HuH-7.5 (cell line): Measurements from ENCODE around the gene KRT76.

ENCODE experiments used
- DNase-seq: peaks from one replicate; pipeline ENCODE4 v3.0.0; 2011; ENCODE audit warnings: low spot score

The KRT76 gene

DNA sequence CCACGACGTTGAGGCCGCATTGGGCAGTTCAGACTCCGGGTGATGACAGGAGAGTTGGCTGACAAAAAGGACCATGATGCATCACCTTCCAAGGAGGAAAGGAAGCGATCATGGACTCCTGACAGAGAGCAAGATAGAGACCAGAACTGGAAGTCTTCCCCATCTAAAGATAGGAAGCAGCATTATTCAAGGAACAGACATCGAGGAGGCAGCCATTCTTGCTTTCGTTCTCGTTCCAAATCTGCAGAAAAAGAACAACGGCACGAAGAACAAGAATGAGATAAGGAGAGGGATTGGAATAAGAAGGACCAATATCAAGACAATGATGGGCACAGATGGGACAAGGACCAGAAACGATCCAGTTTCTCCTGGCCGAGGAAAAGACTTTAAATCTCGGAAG, 46.8 kb downstream of the KRT76 start:
- DNase-seq = no peak

DNA sequence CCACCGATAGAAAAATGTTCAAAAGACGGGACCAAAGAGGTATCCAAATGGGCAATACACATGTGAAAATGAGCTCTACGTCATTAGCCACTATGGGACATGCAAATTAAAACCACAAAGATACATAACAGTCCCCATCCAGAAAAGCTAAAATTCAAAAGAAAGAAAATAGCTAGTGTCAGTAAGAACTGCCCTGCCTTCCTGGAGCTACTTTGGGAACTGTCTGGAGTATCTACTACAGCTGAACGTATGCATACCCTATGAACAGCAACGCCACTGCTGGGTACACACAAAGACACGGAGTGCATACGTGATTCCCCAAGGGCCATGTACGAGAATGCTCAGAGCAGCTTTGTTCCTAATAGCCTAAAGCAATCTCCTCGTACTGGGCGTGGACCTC, 48.0 kb downstream of the KRT76 start:
- no peak for DNase-seq

DNA sequence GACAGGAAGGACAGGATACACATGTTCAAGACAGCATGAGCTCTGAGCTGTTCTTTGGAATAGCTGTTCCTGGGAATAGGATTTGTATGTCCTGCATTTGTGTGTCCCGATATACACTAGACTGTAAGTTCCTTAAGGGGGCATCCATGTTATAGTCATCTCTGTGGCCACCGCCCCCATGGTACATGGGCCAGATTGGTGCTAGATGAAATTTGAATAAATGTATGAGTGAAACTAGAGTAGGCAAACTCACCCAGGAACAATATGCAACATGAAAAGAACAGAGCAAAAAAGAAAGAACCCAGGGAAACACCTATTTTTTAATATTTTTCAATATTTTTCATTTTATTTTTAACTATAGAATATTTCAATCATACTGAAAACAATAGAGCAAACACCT, 48.8 kb downstream of the KRT76 start:
- no peak for DNase-seq

DNA sequence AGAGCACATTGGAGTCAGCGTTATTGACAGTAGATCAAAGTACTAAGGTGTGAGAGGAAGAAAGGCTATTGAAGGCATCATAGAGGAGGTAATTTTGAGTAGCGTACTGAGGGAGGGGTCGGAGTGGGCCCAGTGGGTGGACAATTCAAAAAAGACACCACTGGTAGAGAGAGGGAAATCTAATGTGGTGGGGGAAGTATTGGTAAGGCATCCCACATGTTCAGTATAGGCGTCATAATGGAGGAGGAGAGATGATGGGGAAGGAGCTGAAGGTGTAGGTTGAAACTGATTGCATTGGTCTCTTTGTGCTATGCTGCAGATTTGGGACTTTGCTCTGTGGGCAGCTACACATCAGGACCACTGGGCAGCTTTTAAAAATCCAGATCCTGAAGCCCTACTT, 50.1 kb downstream of the KRT76 start:
- no peak for DNase-seq

DNA sequence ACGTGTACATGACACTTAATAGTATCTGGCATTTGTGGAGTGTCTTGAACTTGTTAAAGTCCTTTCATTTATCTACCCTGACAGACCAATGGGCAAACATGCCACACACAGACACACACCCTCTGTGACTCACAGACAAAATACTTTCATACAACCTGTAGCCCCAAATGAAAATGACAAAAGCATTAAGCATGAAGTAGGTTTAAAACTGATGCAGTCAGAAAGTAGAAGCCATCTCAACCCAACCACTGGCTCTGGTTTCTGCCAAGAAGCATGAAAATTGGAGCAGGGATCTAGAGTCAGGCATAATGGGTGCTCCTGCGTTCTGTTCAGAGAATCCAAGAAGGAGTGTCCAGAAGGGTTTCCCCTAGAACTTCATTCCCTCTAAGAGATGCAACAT, 50.7 kb downstream of the KRT76 start:
- DNase-seq = no peak

DNA sequence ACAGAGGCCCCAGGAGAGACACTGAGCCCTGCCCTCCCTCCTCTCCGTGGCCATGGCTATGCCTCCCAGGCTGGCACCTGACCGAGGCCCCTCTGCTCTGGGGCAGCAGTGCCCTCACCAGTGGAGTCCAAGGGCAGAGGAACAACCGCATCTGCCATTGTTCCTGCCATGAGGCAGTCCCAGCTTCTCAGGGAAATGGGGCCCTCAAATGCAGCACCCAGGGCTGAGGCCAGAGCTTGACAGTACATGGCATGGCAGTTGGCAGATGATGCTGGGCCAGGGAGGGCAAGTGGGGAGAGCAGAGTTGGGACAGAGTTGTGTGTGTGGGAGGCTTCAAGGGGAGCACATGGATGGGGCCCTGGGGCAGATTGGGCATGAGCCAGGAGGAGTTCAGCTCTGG, 52.8 kb downstream of the KRT76 start:
- no peak for DNase-seq

DNA sequence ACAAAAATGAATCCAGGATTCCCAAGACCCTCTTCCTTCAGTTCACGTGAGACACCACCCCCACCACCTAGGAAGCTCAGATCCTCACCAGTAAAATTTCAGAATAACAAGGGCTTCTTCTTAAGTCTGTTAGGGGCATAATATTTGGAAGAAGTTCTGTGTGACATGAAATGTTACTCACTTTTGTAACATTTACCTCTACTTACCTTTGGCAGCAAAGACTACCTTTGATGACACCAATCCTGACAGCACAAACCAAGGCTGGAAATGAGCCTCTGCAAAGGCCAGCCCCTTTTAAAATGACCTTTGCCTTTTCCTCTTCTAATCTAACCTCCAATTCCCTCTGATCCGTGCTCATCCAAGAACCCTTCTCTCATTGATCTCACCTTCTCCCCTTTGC, 54.5 kb downstream of the KRT76 start:
- no peak for DNase-seq

DNA sequence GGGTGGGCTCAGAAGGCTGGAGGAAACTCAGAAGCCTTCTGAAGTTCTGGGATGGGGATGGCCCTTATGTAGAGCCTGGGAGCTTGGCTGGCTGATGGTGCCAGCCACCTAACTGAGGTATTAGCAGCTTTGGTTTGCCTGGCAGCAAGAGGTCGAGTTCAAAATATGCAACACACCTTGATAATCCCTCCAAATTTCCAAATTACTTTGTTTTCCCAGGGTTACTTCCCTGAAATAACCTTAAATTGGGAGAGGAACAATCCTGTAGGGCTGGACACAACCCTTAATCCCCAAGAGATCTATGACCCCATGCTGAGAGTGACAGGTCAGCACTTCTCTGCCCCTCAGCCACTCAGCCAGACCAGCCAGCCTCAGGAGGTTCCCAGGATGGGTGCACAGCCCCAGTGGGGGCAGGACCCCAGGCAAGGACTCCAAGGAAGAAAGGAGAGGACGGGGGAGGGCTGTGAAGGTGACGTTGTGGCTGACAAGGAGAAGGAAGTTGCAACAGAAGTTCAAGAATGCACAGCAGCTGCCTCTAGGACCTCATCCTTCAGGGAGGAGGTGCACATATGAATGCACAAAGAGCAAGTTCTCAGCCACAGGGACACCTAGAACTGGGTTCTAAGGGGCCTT, 55.2 kb downstream of the KRT76 start:
- DNase-seq = no peak

DNA sequence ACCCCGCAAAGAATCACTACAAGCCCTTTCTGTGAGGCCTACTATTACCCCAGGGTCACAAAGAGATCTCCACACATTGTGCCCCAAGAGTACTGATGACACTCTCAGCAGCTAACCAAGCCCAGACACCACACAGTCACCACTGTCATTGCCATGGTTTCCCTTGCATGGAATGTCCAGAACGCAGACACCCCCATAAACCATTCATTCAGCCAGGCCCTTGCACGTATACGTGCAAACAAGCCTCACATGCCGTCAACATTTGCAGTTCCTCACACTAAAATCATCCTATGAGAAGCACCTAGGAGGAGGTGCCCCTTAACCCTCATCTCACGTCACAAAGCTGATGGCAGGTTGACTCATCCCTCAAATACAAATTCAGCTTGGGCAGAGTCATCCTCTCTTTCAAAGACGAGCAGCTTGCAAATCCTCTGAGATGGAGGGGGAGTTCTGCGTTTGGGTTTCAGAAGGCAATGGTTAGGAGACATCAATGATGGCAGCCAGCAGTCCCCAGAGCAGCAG, 56.7 kb downstream of the KRT76 start:
- DNase-seq = no peak
